ENCODE measurements around the gene ULK3.

ULK3 gene

DNA sequence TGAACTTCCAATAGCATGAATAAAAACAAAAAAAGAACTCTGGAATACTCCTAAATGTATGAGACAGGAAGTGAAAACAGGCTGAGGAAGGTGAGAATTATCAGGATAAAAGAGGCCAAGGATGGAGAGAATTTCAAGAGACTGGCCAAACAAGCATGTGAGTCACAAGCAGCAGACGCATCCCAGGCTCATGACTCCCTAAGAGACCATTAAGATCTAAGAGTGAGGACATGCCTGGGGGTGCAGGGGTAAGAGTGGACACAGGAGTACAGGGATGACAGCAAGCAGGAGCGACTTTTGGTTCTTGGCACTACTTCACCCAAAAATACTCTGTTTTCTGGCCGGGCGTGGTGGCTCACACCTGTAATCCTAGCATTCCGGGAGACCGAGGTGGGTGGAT is 23.1 kb upstream of the ULK3 start:
- peak; percentile 29 for DNase-seq

DNA sequence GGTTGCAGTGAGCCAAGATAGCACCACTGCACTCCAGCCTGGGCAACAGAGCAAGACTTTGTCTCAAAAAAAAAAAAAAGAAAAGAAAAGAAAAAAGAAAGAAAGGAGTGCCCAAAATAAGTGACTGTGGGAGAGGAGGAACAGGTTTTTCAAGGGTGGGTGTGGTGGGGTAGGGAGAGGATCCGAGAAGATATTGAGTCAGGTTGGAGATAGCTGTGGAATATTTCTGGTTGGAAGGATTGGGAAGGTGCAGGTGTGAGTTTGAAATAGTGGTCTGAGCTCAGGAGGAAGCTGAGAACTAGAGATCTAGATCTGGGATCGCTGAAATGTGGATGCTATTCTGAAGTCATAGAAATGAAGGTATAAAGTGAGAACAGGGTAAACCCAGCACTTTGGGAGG is 22.4 kb upstream of the ULK3 start:
- DNase-seq = no peak

DNA sequence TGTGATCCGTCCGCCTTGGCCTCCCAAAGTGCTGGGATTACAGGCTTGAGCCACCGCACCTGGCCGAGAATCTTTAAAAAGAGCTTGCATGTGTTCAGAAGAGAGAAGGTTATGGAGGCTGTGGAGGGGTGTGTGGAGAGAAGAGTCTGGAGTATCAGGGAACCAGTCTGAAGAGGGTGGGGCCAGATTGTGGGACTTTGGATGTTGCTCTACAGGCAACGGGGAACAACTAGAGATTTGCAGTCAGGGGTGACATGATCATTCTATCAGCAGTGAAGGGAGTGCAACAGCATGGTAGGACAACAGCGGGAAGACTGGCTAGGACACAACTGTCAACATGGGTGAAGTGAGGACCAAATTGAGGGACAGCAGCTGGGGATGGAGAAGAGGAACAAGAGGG is 21.3 kb upstream of the ULK3 start:
- no peak for DNase-seq

DNA sequence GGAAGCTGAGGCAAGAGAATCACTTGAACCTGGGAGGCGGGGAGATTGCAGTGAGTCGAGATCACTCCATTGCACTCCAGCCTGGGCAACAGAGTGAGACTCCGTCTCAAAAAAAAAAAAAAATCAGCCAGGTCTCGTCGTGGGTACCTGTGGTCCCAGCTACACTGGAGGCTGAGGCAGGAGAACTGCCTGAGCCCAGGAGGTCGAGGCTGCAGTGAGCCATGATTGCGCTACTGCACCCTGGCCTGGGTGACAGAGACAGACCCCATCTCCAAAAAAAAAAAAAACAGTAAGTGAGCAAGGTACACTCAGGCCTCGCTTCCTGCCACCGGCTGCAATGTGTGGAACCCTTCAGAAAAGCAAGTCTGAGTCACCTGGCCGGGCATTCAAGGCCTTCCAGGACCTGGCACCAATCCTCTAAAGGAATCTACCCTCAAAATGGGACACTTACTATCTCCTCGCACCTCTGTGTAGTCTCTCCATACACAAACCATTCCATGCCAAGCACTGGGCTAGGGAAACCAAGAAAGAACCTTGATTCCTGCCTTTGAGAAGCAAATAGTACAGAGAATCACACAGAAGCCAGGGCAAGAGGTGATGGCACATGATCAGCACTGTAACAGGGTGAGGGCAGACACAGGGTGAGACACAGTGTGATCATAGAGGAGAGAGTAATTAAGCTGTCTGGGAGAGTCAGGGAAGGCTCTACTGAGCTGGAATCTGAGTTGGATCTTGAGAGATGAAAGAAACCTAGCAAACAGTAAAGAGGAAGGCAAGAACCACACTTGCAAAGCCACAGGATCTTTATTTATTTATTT is 20.5 kb upstream of the ULK3 start:
- DNase-seq = no peak

DNA sequence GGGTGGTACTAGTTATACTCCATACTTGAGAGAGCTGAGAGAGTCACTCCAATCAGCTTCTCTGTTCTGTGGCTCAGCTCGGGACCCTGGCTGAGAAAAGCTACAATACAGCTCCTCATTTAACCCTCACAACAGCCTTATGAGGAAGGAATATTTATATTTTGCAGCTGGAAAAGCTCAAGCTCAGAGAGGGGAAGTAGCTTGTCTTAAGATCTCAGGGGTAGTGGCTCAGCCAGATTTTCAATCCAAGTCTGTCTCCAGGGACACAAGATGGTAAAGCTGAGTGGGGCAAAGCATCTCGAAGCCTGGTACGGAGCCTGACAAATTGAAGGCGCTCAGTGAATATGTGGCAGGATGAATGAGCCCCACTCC is 15.4 kb upstream of the ULK3 start:
- DNase-seq = no peak

DNA sequence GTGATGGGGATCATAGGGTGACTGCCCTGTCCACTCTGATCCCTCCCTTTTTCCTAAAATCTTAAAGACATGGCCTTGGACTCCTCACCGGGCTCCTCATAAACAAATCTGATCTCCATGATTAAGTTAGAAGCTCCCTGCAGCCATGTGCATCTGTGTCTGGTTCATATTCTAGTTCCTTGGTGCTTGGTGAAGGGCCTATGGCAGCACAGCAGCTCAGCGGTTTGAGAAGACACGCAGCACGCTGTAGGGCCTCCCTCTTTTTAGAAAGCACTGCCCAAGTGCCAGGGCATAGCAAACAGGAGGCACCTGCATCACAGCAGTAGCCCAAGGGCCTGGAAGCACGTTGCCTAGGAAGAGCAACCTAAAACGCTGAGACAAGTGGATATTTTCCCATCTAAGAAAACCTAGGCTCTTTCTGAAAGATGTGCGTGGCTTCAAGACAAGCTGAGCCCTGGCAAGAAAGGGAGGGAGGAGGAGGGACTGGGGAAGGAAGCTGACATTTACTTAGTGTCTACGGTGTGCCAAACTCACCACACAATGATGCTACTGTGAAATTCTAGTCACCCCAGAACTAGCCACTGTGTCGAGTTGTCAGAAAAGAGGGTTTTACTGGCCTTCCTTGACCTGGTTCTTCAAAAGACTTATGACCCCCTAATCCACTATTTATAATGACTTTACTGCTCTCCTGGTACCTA is 14.9 kb upstream of the ULK3 start:
- DNase-seq = no peak

DNA sequence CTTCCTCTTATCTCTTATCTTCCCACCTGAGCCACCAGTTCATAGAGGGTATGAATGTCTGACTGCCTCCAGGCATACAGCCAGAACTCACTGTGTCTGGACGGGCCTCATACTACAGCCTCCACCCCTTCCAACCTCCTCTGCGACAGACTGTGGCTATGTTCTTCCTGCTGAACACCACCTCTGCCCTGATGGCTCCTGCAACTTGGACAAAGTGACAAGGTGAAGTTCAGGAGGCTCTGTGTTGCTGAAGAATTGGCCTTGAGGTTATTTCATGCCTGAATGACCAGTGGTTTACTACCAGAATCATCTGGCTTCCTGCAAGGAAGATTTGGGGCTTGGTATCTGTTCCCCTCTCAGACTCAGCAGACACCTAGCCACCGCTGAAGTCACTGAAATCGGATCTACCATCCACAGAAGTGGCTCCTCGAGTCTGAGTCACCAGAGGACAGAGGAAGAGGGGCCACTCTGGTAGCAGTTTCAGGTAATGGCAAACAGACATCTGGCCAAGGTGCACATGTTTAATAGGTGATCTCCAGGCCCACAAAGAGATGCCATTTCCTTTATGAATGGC is 14.2 kb upstream of the ULK3 start:
- DNase-seq = no peak

DNA sequence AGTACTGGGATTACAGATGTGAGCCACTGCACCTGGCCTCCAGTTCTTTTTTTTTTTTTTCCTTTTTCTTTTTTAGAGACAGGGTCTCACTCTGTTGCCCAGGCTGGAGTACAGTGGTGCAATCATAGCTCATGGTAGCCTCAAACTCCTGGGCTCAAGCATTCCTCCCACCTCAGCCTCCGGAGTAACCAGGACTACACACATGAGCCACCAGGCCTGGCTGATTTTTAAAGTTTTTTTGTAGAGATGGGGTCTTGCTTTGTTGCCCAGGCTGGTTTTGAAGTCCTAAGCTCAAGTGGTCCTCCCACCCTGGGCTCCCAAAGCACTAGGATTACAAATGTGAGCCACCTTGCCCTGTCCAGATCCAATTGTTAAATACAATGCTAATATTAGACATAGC is 13.6 kb upstream of the ULK3 start:
- DNase-seq = no peak

DNA sequence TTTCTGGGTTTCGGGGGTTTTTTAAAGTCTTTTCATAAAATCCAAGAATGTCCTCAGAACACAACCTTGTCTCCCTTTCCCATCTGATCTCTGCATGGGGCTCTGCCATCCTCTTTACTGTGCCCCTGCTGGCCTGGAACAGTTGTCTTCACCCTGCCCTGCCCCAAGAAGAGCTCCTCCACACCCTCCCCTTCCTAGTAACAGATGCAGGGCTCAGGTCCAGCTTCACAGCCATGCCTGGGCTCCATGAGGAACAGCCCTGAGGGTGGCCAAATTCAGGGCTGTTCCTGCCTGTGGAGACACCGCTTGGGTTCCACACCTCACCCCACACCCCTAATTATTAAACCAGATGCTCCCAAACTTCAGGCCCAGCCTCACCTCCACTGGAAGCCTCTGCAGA is 12.9 kb upstream of the ULK3 start:
- no peak for DNase-seq

DNA sequence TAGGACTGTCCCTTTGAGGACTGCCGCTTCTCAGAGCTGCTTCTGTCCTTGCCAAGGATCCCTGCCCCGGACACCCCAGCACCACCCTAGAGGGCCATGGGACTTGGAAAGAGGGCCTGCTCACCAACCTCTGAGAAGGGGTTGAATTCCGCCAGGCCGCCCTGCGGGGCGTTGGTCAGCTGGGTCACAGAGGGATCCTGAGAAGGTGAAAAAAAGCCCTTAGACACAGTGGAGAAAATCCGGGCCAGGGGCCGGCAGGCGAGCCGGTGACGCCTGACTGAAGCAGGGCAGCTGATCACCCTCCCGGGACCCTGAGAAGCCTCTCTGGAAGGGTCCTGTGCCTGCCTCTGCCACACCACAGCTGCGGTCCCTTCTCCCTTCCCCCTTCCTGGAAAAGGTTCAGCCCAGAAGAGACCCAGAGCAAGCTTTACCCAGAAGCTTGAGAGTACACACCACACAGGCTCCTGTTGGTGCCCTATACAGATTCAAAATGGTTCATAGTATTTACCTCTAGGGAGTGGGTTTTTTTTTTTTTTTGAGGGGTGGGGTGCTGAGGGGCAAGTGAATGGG is 11.6 kb upstream of the ULK3 start:
- no peak for DNase-seq

DNA sequence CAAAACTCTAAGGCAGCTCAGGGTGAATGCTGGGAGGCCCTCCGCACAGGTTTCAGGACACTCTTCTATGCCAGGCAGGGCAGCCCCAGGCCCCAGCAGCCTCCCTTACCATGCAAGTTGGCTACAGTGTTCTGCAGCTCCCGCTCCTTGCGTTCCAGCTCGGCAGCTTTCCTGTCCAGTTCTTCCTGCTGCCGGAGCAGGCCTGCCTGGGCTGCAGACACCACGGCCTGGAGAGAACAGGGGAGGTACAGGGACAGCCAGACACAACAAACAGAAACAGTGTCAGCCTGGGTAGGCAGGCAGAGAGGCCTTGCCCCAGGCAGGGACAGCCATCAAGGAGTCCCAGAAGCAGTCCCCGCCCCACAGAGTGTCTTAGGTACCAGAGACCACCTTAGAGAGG is 9.0 kb upstream of the ULK3 start:
- DNase-seq = no peak

DNA sequence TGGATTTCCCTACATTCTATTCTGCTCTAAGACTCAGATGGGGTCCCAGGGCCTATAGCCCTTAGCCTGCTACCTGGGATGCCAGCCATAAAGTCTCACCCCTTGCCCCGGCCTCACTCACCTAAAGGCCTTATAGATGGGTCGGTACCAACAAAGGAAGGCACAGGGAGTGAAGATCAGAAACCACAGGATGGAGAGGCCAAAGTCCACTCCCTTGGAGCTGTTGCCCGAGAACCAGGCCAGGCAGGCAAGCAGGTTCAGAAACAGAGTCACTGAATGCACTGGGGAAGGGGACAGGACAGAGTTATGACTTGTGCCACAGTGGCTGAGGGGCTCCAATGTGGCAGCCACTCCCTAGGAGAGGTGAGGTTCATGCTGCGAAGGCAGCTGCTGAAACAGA is 7.4 kb upstream of the ULK3 start:
- no peak for DNase-seq

DNA sequence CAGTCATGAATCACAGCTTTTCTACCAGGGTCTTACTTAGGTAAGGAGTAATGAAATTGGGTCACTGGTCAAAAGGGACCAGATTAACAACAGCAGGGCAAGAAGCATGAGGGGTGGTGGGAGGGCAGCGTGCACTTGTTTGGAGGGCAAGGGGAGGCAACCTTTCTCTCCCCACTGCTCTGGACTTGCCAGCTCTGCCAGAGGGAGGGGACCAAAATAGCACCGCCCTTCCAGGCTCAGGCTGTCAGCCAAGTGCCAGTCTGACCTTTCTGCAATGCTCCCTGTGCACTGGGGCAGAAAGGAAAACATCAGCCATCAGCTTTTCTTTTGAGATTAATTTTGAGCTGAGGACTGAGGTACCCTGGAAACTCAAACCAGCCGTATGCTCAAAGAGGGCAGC is 4.5 kb upstream of the ULK3 start:
- DNase-seq = no peak

DNA sequence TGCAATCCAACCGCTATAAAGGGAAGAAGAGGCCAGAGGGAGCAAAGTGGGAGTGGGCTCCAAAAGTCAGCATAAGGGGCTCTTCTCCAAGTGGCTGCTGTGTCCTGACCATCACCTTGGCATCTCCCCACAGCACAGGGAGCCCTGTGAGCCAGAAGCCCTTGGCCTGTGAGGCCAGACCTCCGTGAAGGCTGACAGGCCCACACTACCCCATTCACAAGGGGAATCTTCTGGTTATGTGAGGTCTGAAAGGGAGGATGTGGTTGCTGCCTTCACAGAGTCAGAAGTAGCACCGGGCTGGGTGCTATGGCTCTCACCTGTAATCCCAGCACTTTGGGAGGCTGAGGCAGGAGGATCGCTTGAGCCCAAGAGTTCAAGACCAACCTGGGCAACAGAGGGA is 2.6 kb upstream of the ULK3 start:
- no peak for DNase-seq

DNA sequence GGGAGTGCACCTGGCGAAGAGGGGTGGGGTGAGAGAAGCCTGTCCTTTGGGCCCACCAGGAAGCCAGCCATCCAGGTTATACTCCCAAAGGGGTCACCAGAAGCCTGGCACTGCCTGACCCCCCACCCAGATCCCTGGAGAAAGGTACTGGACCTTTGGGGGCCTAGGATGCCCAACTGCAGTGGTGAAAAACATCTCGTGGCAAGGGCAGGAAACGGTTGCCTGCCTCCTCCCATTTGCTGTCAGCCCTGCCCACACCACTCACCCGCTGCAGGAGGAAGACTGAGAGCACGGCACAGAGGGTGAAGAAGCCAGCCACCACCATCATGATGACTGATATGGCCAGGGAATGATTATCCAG is 2.2 kb upstream of the ULK3 start:
- DNase-seq = no peak

DNA sequence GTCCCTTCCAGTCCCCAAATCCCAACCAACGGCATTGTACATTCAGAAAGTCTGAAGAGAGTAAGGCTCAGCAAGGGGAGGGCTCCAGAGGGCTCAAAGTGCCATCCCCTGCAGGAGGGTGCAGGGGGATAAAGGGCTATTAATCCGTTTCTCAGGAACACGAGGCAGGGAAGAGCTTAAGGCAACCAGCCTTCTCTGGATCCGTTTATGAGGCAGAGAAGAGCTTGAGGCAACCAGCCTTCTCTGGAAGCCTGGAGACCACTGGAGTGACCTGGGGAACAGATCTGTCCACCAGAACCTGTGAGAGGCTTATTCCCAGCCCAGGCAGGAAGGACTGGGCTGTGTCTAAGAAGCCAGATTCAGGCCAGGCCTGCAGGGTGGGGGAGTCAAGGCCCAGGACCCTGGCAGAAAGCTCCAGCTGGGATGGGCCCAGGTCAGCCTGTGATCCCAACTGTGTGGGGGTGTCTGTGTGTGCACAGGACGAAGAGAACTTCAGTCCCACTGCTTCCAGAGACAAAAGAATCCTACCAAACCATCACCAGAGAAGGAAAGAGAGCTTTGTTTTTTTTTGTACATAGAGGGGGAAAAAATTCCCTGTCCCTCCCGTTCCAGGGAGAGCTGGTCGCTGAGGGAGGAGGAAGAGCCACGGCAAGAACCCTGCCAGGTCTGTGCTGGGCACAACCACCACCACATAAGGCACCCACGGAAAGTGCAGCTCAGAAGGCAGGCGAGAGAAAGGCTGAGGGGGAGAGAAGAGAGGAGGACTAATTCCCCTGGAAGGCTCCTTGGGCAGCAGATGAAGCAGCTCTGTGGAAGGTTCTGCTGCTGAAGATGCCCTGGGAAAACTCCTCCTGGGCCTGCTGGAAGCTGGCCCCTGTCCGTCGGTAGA is 1.6 kb upstream of the ULK3 start:
- DNase-seq = no peak

DNA sequence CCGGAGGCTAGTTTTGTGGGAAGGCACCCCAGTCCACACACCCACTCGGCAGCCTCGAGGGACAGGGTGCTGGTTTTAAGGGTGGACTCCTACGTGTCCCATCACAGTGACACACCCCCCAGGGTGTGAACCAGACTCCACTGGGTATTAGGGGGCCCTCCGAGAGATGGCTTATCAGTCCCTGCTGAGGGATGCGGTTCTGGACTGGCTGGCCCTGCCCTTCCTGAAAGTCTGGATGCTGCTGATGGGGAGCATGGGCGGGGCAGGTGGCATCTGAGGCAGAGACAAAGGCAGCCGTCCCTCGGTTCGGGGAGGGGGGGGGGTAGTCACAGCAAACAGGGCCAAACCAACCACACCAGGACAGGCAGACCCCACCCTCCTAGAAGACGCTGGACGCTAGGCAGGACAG is 939 bp upstream of the ULK3 start:
- DNase-seq = no peak

DNA sequence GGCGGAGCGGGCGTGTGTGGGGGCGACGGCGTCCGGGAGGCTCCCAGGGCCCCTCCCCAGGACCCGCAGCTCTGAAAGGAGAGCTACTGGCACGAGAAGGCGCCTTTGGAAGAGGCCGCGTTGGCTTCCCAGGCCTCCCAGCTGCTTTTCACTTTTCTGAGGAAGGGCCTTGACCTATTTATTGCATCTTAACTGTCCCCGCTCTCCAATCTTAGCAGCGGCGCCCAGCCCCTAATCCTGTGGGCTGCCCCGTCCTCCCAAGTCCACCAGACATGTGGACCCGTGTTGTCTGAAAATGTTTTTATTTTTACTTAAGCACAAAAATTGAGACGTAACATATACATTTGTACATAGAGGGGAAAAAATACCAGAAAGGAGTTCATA is 481 bp upstream of the ULK3 start:
- no peak for DNase-seq

DNA sequence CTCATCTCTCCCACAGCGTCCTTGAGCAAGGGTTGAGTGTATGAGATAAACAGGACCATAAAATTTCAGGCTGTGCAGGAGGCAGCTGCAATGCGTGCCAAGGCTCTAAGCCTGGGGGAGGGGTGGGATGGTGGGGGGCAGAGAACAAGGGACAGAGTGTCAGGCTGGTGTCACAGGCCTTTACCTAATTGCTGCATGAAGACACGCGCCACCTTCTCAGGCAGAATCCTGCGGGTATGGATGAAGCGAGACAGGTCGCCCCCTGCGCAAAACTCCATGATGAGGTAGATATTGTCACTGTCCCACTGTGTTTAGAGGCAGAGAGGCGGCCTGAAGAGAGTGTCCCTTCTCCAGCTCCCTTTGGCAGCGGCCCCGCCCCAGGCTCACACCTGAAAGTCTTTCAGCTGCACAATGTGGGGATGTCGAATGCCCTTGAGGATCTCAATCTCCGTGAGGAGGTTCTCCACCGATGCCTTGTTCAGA is 1.0 kb downstream of the ULK3 start:
- DNase-seq = no peak

DNA sequence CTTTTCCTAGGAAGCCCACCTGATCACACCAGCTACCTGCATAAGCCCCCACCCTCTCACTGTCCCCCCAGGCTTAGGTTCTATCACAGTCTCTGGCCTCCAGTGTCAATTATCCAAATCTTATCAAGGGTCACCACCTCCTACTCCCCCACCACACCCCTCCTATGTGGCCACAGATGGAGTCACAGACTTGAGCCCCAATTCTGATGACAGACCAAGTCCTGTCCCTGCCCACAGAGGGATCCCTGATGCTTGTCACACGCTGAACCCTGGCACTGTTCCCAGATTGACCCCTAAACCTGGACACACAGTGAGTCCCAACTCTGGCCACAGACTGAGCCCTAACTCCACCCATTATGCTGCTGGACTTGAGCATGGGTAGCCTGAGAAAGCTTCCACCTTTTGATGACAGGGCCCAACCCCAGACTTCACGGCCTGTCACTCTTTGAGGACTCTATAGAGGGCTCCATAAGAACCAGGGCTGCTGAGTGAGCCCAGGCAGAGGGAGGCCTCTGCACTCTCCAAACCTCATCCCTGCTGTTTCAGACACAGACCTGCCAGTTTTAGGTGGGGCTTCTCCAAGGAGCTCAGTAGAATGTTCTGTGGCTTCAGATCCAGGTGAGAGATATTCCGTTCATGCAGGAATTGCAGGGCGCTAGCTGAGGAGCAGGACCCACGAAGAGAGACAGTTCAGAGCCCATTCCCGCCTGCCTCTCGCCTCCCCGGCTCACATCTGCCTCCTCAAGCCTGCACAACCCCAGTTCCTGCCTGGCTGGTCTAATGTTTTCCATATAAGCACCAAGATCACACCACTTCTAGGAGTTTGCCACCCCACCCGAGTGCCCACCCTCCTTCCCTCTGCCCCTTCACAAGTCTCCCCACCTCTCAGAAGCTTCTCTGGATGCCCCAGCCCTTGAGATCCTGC is 1.8 kb downstream of the ULK3 start:
- DNase-seq = no peak

DNA sequence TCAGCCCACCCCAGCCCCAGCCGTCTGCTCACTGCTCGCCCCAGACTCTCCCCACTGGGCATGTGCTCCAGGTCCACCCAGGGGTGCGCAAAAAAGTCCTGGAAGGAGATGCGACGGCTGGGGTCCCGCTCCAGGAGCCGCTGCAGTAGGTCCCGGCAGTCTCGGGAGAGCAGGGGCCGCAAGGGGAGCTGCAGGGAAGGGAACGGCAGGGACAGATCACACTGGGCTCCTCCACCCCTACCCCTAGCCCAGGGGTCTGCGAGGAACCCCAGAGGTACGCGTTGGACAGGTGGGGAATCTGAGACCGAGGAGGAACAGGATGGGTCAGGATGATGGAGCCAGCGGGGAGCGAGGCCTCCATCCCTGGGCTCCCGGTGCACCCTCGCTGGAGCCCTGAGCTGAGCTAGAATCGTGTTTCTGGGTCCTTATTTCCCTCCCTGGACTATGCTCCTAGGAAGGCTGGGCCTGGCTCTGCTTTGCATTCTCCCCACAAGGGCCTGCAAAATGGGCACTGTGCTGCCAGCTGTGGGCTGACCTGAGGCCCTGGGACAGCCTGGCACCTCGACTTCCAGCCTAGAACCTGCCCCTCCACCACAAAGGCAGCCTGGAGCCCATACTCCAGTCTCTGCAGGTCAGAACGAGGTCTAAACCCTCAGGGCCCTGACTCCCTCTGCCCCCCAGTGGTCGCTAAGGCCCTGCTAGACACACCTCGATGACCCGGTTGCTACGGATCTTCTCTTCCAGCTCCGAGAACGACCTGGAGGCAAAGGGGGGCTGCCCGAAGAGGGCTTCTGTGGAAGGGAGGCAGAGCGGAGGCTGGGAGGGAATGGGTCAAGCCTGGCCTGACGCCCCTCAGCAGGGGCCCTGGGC is 3.2 kb downstream of the ULK3 start:
- no peak for DNase-seq

All from amniotic stem cell (primary cell).